ENCODE measurements around the gene GCN1. TPM values are rescaled to one million over a fixed set of nuclear protein-coding genes. Genes with fewer than 3 reads are reported as not detected.

GCN1 gene
- polyA plus RNA-seq, 1 donor (not counting 4 experiments of a cell fraction or from before 2014, with no cell fraction given), result 34.1 TPM

GRCh38 chr12:120162763-120163162 is 31.8 kb downstream of the GCN1 start:
- no peak overlapping the region for H3K9ac ChIP-seq (ENCODE audit: control insufficient read depth, extremely low read depth, insufficient read depth, low read length)
- no peak overlapping the region for H2AFZ ChIP-seq (ENCODE audit: control insufficient read depth, low read length)
- H4K20me1 ChIP-seq (ENCODE audit: control insufficient read depth, extremely low read depth, insufficient read depth, low read length), result no peaks in the 10 kb centered on the region
- no peaks in the 10 kb centered on the region for H3K4me1 ChIP-seq (ENCODE audit: control insufficient read depth, extremely low read depth, insufficient read depth, low read length)
- FAIRE-seq (no peak), DNase-seq (ENCODE audit: low read depth, low spot score) (no peak)
- dilution Hi-C loops (cut with MboI; ENCODE audit: extremely low pct_ligation_motif_present, low sequenced_read_pairs), result no loop called here
- TF ChIP-seq EZH2 (IDR thresholded peaks at IDR 0.05; ENCODE audit: low read length), result no peak
- no peak for TF ChIP-seq CTCF (optimal IDR thresholded peaks at IDR 0.05 in 1 of 3, IDR thresholded peaks at IDR 0.05 in 1 of 3, conservative IDR thresholded peaks at IDR 0.05 in 1 of 3; ENCODE audit: extremely low read depth in 1 of 3, insufficient read depth in 2 of 3, low read length in 3 of 3)
- H3K79me2 ChIP-seq (ENCODE audit: control insufficient read depth, insufficient read depth, low read length), result no peaks in the 10 kb centered on the region
- H3K4me2 ChIP-seq (ENCODE audit: control insufficient read depth, extremely low read depth, insufficient read depth, low read depth, low read length), result no peak overlapping the region
- H3K9me3 ChIP-seq (ENCODE audit: control insufficient read depth, low read depth, low read length), result no peaks in the 10 kb centered on the region
- H3K27me3 ChIP-seq (ENCODE audit: control insufficient read depth, extremely low read depth, insufficient read depth, low read length), result no peaks in the 10 kb centered on the region
- no peak overlapping the region for H3K27ac ChIP-seq (ENCODE audit: control insufficient read depth, insufficient read depth, low read length)
- H3K36me3 ChIP-seq (ENCODE audit: control insufficient read depth in 2 of 2, extremely low read depth in 1 of 2, insufficient read depth in 2 of 2, low read length in 2 of 2), result peaks cover 52 to 55% of the 10 kb centered on the region in 2 experiments
- no peak overlapping the region for H3K4me3 ChIP-seq (ENCODE audit: control insufficient read depth in 2 of 3, extremely low read depth in 1 of 3, insufficient read depth in 2 of 3, low read depth in 1 of 3, low read length in 3 of 3)
- no peaks in the 10 kb centered on the region for H3K9me1 ChIP-seq (ENCODE audit: control insufficient read depth, extremely low read depth, insufficient read depth, low read length)

GRCh38 chr12:120161852-120162251 is 32.7 kb downstream of the GCN1 start:
- Histone ChIP-seq H3K4me2 (ENCODE audit: control insufficient read depth, extremely low read depth, insufficient read depth, low read depth, low read length) (no peak overlapping the region), H3K4me3 (ENCODE audit: control insufficient read depth in 2 of 3, extremely low read depth in 1 of 3, insufficient read depth in 2 of 3, low read depth in 1 of 3, low read length in 3 of 3) (no peak overlapping the region), H3K9ac (ENCODE audit: control insufficient read depth, extremely low read depth, insufficient read depth, low read length) (no peak overlapping the region), H3K27ac (ENCODE audit: control insufficient read depth, insufficient read depth, low read length) (no peak overlapping the region), H2AFZ (ENCODE audit: control insufficient read depth, low read length) (no peak overlapping the region), H3K9me1 (ENCODE audit: control insufficient read depth, extremely low read depth, insufficient read depth, low read length) (no peaks in the 10 kb centered on the region), H3K36me3 (ENCODE audit: control insufficient read depth in 2 of 2, extremely low read depth in 1 of 2, insufficient read depth in 2 of 2, low read length in 2 of 2) (peaks cover 54 to 59% of the 10 kb centered on the region in 2 experiments), H3K9me3 (ENCODE audit: control insufficient read depth, low read depth, low read length) (no peaks in the 10 kb centered on the region), H4K20me1 (ENCODE audit: control insufficient read depth, extremely low read depth, insufficient read depth, low read length) (no peaks in the 10 kb centered on the region), H3K27me3 (ENCODE audit: control insufficient read depth, extremely low read depth, insufficient read depth, low read length) (no peaks in the 10 kb centered on the region), H3K79me2 (ENCODE audit: control insufficient read depth, insufficient read depth, low read length) (no peaks in the 10 kb centered on the region), H3K4me1 (ENCODE audit: control insufficient read depth, extremely low read depth, insufficient read depth, low read length) (no peaks in the 10 kb centered on the region)
- dilution Hi-C loops (cut with MboI; ENCODE audit: extremely low pct_ligation_motif_present, low sequenced_read_pairs), result no loop called here
- DNase-seq (ENCODE audit: low read depth, low spot score) (no peak), FAIRE-seq (no peak)
- TF ChIP-seq EZH2 (IDR thresholded peaks at IDR 0.05; ENCODE audit: low read length) (no peak), CTCF (optimal IDR thresholded peaks at IDR 0.05 in 1 of 3, IDR thresholded peaks at IDR 0.05 in 1 of 3, conservative IDR thresholded peaks at IDR 0.05 in 1 of 3; ENCODE audit: extremely low read depth in 1 of 3, insufficient read depth in 2 of 3, low read length in 3 of 3) (no peak)
